ENCODE measurements around the gene ABHD16A. TPM values are rescaled to one million over a fixed set of nuclear protein-coding genes. Genes with fewer than 3 reads are reported as not detected.

The ABHD16A gene
- total and polyA plus RNA-seq, 2 of the 13 experiments (the other 11 are each of a cell fraction or from before 2014, with no cell fraction given) = 43.5 to 45.4 TPM

DNA sequence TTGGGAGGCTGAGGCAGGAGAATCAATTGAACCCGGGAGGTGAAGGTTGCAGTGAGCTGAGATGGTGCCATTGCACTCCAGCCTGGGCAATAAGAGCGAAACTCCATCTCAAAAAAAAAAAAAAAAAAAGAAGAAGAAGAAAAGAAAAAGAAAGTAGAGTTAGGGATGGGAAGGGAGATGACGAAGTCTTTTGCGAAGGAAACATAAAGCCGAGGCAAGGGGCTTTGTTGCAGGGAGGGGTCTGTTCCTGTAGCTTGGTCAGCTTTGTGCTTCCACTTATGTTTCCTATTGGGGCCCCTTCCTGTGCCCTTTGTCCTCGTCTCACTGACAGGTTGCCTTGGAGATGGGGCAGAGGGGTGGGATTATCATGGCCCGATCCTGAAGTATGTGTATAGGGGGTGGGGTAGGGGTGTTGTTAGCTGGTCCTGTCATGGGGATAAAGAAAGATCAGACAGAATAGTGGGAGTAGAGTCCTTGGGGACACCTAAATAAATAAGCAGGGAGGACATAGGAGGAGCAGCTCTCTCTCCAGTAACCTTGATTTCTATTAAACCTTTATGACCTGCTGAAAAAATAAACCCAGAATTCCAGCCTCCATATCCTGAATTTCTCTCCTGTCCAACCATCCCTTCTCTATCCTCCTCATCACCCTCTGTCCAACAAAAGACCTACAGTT, 34.3 kb upstream of the ABHD16A start (continued):
- TF ChIP-seq ATF7 (IDR thresholded peaks at IDR 0.05) = no peak
- no peak; the same call in 1 of the 2 replicates for TF ChIP-seq ATF7 (CRISPR knock-in tag; IDR thresholded peaks at IDR 0.05)
- no peak for TF ChIP-seq FIP1L1 (IDR thresholded peaks at IDR 0.05; ENCODE audit: borderline replicate concordance, insufficient read depth, low read depth, low read length)
- TF ChIP-seq ZFYVE20 (CRISPR knock-in tag; IDR thresholded peaks at IDR 0.05; ENCODE audit: borderline replicate concordance, low read depth) = no peak
- no peak for TF ChIP-seq SCMH1 (CRISPR knock-in tag; IDR thresholded peaks at IDR 0.05; ENCODE audit: borderline replicate concordance)
- no peak for TF ChIP-seq KMT2B (CRISPR knock-in tag; IDR thresholded peaks at IDR 0.05)
- TF ChIP-seq, protein P1, sequence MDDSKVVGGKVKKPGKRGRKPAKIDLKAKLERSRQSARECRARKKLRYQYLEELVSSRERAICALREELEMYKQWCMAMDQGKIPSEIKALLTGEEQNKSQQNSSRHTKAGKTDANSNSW (CRISPR knock-in tag; IDR thresholded peaks at IDR 0.05; ENCODE audit: borderline replicate concordance) = no peak
- TF ChIP-seq ZBTB42 (CRISPR knock-in tag; IDR thresholded peaks at IDR 0.05) = no peak
- 0 out of 2 replicates have a peak, but pooled peaks have one; percentile 46 for TF ChIP-seq ZNF644 (CRISPR knock-in tag; IDR thresholded peaks at IDR 0.05; ENCODE audit: low read depth)
- peak; percentile 53 for TF ChIP-seq ARID5B (CRISPR knock-in tag; IDR thresholded peaks at IDR 0.05)
- TF ChIP-seq ZNF614 (CRISPR knock-in tag; IDR thresholded peaks at IDR 0.05; ENCODE audit: borderline replicate concordance) = no peak
- no peak for TF ChIP-seq ZNF800 (CRISPR knock-in tag; IDR thresholded peaks at IDR 0.05)
- TF ChIP-seq CCDC6 (CRISPR knock-in tag; IDR thresholded peaks at IDR 0.05) = 0 out of 2 replicates have a peak, but pooled peaks have one; percentile 21
- TF ChIP-seq REPIN1 (CRISPR knock-in tag; IDR thresholded peaks at IDR 0.05; ENCODE audit: borderline replicate concordance, low read depth) = no peak
- TF ChIP-seq IRF2 (CRISPR knock-in tag; IDR thresholded peaks at IDR 0.05) = no peak; the same call in 1 of the 2 replicates
- TF ChIP-seq ZNF792 (CRISPR knock-in tag; IDR thresholded peaks at IDR 0.05) = peak; percentile 44; the same call in 1 of the 2 replicates
- TF ChIP-seq CENPT (CRISPR knock-in tag; IDR thresholded peaks at IDR 0.05; ENCODE audit: low read depth) = no peak
- peak; percentile 88 for TF ChIP-seq NCOR1 (IDR thresholded peaks at IDR 0.05; ENCODE audit: borderline replicate concordance, low read length)
- TF ChIP-seq, protein P2, sequence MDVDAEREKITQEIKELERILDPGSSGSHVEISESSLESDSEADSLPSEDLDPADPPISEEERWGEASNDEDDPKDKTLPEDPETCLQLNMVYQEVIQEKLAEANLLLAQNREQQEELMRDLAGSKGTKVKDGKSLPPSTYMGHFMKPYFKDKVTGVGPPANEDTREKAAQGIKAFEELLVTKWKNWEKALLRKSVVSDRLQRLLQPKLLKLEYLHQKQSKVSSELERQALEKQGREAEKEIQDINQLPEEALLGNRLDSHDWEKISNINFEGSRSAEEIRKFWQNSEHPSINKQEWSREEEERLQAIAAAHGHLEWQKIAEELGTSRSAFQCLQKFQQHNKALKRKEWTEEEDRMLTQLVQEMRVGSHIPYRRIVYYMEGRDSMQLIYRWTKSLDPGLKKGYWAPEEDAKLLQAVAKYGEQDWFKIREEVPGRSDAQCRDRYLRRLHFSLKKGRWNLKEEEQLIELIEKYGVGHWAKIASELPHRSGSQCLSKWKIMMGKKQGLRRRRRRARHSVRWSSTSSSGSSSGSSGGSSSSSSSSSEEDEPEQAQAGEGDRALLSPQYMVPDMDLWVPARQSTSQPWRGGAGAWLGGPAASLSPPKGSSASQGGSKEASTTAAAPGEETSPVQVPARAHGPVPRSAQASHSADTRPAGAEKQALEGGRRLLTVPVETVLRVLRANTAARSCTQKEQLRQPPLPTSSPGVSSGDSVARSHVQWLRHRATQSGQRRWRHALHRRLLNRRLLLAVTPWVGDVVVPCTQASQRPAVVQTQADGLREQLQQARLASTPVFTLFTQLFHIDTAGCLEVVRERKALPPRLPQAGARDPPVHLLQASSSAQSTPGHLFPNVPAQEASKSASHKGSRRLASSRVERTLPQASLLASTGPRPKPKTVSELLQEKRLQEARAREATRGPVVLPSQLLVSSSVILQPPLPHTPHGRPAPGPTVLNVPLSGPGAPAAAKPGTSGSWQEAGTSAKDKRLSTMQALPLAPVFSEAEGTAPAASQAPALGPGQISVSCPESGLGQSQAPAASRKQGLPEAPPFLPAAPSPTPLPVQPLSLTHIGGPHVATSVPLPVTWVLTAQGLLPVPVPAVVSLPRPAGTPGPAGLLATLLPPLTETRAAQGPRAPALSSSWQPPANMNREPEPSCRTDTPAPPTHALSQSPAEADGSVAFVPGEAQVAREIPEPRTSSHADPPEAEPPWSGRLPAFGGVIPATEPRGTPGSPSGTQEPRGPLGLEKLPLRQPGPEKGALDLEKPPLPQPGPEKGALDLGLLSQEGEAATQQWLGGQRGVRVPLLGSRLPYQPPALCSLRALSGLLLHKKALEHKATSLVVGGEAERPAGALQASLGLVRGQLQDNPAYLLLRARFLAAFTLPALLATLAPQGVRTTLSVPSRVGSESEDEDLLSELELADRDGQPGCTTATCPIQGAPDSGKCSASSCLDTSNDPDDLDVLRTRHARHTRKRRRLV (CRISPR knock-in tag; IDR thresholded peaks at IDR 0.05) = no peak
